H1 (cell line): ENCODE results near the gene HOOK1. TPM values are rescaled to one million over a fixed set of nuclear protein-coding genes. Genes with fewer than 3 reads are reported as not detected.

ENCODE experiments used
- CBX8 ChIP-seq: fragments of 300-800, 300-1000 bp; sonication (generic); IDR thresholded peaks from 2 replicates; pipeline ENCODE4 v1.7.1; 2016; ENCODE audit warnings: low read depth, low read length, borderline replicate concordance
- EZH2 ChIP-seq: fragments of 200-600 bp; sonication (generic); IDR thresholded peaks from 2 replicates; pipeline ENCODE4 v1.7.1; 2012; ENCODE audit warnings: low read depth, mild to moderate bottlenecking, moderate library complexity, low read length, inconsistent platforms; ENCODE audit not compliant: severe bottlenecking
- KDM4A ChIP-seq: IDR thresholded peaks from one replicate; pipeline ENCODE4 v1.7.1; 2012; ENCODE audit warnings: low read depth, mild to moderate bottlenecking, moderate library complexity, low read length, inconsistent platforms; ENCODE audit not compliant: severe bottlenecking
- KDM5A ChIP-seq: fragments of 200-600 bp; IDR thresholded peaks from 2 replicates; pipeline ENCODE4 v1.7.1; 2012; ENCODE audit warnings: mild to moderate bottlenecking, low read length, inconsistent platforms, mixed read lengths
- polyA plus RNA-seq, 7 experiments: library from polyadenylated mRNA; depleted of rRNA in 3 of 7; stranded (reverse) in 5 of 7; unstranded in 2 of 7; fragments of >200 nt in 5 of 7; fragments of 200-250 nt in 2 of 7; gene quantifications; 1 replicate in 5 of 7; 2 replicates in 1 of 7; 4 replicates in 1 of 7; pipeline versions ENCODE4 v1.2.1 to v1.2.3, GENCODE V29; 2011 to 2013; ENCODE audit warnings: missing spikeins in 2 of 7, mixed read lengths in 2 of 7
- total RNA-seq: library from RNA; stranded (reverse); fragmentation: NEBNext Ultra II Directional; extraction: Animal tissue kit (Norgen Biotek cat#: 25700); gene quantifications from 2 replicates; pipeline ENCODE4 v1.2.1, GENCODE V29; 2021
- TF ChIP-seq, protein P1 (sequence below): fragments of 300-600 bp; sonication (generic); IDR thresholded peaks from 2 replicates; pipeline ENCODE4 v1.7.1; 2012; ENCODE audit warnings: low read length, moderate library complexity, mild to moderate bottlenecking, inconsistent platforms; ENCODE audit not compliant: insufficient replicate concordance
- TF ChIP-seq, protein P2 (sequence below): IDR thresholded peaks from 2 replicates; pipeline ENCODE4 v1.6.1; 2012; ENCODE audit warnings: inconsistent platforms
- TF ChIP-seq, protein P3 (sequence below): IDR thresholded peaks from 2 replicates; pipeline ENCODE4 v1.6.1; 2011; ENCODE audit warnings: low read length, improper control_type of control experiment
- TF ChIP-seq, protein P4 (sequence below): IDR thresholded peaks from 2 replicates; pipeline ENCODE4 v1.6.1; 2011; ENCODE audit warnings: low read depth, mild to moderate bottlenecking, low read length; ENCODE audit not compliant: insufficient read depth

The HOOK1 gene
- total and polyA plus RNA-seq, 2 of the 8 experiments (the other 6 are each of a cell fraction or from before 2014, with no cell fraction given) = 5.6 to 34.5 TPM

DNA sequence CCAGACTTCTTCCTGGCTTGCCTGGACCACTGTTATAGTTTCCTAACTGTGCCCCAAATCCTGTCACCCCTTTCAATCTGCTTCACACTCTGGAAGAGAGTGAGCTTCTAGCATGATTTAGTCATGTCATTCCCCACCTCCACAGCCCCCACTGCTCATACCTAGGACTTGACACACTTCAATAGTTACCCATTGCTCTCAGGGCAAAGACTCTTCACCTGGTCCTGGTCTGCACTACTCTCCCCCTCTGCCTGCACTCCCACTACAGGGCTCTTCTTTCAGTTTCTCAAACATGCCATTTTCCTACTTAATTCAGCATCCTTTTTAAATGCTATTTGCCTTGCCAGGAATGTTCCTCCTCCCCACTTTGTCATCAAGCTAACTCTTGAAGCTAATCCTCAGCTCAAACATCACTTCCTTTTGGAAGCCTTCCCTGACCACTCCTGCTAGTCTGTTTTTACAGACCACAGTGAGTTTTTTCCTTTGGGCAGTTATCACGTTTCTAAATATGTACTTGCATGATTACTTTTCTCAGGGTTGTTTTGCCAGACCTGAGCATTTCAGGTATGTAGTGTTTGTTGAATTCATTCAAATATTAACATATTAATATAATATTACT lies 87.1 kb downstream of the HOOK1 start (continued):
- TF ChIP-seq, protein P1, sequence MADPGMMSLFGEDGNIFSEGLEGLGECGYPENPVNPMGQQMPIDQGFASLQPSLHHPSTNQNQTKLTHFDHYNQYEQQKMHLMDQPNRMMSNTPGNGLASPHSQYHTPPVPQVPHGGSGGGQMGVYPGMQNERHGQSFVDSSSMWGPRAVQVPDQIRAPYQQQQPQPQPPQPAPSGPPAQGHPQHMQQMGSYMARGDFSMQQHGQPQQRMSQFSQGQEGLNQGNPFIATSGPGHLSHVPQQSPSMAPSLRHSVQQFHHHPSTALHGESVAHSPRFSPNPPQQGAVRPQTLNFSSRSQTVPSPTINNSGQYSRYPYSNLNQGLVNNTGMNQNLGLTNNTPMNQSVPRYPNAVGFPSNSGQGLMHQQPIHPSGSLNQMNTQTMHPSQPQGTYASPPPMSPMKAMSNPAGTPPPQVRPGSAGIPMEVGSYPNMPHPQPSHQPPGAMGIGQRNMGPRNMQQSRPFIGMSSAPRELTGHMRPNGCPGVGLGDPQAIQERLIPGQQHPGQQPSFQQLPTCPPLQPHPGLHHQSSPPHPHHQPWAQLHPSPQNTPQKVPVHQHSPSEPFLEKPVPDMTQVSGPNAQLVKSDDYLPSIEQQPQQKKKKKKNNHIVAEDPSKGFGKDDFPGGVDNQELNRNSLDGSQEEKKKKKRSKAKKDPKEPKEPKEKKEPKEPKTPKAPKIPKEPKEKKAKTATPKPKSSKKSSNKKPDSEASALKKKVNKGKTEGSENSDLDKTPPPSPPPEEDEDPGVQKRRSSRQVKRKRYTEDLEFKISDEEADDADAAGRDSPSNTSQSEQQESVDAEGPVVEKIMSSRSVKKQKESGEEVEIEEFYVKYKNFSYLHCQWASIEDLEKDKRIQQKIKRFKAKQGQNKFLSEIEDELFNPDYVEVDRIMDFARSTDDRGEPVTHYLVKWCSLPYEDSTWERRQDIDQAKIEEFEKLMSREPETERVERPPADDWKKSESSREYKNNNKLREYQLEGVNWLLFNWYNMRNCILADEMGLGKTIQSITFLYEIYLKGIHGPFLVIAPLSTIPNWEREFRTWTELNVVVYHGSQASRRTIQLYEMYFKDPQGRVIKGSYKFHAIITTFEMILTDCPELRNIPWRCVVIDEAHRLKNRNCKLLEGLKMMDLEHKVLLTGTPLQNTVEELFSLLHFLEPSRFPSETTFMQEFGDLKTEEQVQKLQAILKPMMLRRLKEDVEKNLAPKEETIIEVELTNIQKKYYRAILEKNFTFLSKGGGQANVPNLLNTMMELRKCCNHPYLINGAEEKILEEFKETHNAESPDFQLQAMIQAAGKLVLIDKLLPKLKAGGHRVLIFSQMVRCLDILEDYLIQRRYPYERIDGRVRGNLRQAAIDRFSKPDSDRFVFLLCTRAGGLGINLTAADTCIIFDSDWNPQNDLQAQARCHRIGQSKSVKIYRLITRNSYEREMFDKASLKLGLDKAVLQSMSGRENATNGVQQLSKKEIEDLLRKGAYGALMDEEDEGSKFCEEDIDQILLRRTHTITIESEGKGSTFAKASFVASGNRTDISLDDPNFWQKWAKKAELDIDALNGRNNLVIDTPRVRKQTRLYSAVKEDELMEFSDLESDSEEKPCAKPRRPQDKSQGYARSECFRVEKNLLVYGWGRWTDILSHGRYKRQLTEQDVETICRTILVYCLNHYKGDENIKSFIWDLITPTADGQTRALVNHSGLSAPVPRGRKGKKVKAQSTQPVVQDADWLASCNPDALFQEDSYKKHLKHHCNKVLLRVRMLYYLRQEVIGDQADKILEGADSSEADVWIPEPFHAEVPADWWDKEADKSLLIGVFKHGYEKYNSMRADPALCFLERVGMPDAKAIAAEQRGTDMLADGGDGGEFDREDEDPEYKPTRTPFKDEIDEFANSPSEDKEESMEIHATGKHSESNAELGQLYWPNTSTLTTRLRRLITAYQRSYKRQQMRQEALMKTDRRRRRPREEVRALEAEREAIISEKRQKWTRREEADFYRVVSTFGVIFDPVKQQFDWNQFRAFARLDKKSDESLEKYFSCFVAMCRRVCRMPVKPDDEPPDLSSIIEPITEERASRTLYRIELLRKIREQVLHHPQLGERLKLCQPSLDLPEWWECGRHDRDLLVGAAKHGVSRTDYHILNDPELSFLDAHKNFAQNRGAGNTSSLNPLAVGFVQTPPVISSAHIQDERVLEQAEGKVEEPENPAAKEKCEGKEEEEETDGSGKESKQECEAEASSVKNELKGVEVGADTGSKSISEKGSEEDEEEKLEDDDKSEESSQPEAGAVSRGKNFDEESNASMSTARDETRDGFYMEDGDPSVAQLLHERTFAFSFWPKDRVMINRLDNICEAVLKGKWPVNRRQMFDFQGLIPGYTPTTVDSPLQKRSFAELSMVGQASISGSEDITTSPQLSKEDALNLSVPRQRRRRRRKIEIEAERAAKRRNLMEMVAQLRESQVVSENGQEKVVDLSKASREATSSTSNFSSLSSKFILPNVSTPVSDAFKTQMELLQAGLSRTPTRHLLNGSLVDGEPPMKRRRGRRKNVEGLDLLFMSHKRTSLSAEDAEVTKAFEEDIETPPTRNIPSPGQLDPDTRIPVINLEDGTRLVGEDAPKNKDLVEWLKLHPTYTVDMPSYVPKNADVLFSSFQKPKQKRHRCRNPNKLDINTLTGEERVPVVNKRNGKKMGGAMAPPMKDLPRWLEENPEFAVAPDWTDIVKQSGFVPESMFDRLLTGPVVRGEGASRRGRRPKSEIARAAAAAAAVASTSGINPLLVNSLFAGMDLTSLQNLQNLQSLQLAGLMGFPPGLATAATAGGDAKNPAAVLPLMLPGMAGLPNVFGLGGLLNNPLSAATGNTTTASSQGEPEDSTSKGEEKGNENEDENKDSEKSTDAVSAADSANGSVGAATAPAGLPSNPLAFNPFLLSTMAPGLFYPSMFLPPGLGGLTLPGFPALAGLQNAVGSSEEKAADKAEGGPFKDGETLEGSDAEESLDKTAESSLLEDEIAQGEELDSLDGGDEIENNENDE = no peak
- TF ChIP-seq, protein P2, sequence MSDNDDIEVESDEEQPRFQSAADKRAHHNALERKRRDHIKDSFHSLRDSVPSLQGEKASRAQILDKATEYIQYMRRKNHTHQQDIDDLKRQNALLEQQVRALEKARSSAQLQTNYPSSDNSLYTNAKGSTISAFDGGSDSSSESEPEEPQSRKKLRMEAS = no peak
- TF ChIP-seq KDM5A (no peak), KDM4A (no peak), CBX8 (no peak), EZH2 (no peak)
- TF ChIP-seq, protein P3, sequence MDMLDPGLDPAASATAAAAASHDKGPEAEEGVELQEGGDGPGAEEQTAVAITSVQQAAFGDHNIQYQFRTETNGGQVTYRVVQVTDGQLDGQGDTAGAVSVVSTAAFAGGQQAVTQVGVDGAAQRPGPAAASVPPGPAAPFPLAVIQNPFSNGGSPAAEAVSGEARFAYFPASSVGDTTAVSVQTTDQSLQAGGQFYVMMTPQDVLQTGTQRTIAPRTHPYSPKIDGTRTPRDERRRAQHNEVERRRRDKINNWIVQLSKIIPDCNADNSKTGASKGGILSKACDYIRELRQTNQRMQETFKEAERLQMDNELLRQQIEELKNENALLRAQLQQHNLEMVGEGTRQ = no peak
- TF ChIP-seq, protein P4, sequence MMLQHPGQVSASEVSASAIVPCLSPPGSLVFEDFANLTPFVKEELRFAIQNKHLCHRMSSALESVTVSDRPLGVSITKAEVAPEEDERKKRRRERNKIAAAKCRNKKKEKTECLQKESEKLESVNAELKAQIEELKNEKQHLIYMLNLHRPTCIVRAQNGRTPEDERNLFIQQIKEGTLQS = no peak
